ENCODE results near the gene CHMP3. TPM values are rescaled to one million over a fixed set of nuclear protein-coding genes. Genes with fewer than 3 reads are reported as not detected.

Gene CHMP3
- total and polyA plus RNA-seq, 4 donors = 49.4 to 127 (median 99.5) TPM

- 75 to 88% methylated on average over 6 of the region's 6 CpGs for WGBS, 2 donors
- no peak overlapping the region for H3K4me3 ChIP-seq
- no peak overlapping the region for H3K9ac ChIP-seq (ENCODE audit: insufficient read depth in 1 of 2, low read length in 2 of 2)
- H3K27me3 ChIP-seq (ENCODE audit: control insufficient read depth in 3 of 3, insufficient read depth in 3 of 3, low read length in 2 of 3) = no peaks in the 10 kb centered on the region
- DNase-seq (no peak), ATAC-seq (ENCODE audit: insufficient read depth, low FRiP score) (no peak)
- H3K36me3 ChIP-seq (ENCODE audit: control insufficient read depth in 4 of 4, insufficient read depth in 4 of 4, low read length in 4 of 4) = peaks cover 0 to 3% (median 0%) of the 10 kb centered on the region in 4 donors
- peaks cover 0 to 17% (median 7%) of the 10 kb centered on the region in 5 donors for H3K4me1 ChIP-seq (ENCODE audit: control insufficient read depth in 5 of 5, insufficient read depth in 5 of 5, low read length in 5 of 5)
- no peaks in the 10 kb centered on the region for H3K9me3 ChIP-seq (ENCODE audit: control insufficient read depth in 4 of 4, insufficient read depth in 3 of 4, low read length in 3 of 4)
- TF ChIP-seq, protein P1, sequence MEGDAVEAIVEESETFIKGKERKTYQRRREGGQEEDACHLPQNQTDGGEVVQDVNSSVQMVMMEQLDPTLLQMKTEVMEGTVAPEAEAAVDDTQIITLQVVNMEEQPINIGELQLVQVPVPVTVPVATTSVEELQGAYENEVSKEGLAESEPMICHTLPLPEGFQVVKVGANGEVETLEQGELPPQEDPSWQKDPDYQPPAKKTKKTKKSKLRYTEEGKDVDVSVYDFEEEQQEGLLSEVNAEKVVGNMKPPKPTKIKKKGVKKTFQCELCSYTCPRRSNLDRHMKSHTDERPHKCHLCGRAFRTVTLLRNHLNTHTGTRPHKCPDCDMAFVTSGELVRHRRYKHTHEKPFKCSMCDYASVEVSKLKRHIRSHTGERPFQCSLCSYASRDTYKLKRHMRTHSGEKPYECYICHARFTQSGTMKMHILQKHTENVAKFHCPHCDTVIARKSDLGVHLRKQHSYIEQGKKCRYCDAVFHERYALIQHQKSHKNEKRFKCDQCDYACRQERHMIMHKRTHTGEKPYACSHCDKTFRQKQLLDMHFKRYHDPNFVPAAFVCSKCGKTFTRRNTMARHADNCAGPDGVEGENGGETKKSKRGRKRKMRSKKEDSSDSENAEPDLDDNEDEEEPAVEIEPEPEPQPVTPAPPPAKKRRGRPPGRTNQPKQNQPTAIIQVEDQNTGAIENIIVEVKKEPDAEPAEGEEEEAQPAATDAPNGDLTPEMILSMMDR (IDR thresholded peaks at IDR 0.05; ENCODE audit: control extremely low read depth, extremely low read depth) = no peak
- H3K27ac ChIP-seq (ENCODE audit: low read depth in 1 of 2, low read length in 1 of 2) = no peak overlapping the region
These were observed 3.0 kb upstream of the CHMP3 start for GRCh38 chr2:86566158-86566820.

GRCh38 chr2:86563650-86564061 is 413 bp upstream of the CHMP3 start:
- ATAC-seq (ENCODE audit: insufficient read depth, low FRiP score) (no peak), DNase-seq (no peak)
- H3K27me3 ChIP-seq (ENCODE audit: control insufficient read depth in 3 of 3, insufficient read depth in 3 of 3, low read length in 2 of 3) = no peaks in the 10 kb centered on the region
- peak overlapping the region in 1 of 2 donors; percentile 99 for H3K27ac ChIP-seq (ENCODE audit: low read depth in 1 of 2, low read length in 1 of 2)
- WGBS, 2 donors = 74 to 80% methylated on average over 13 of the region's 13 CpGs
- peaks cover 2 to 18% (median 13%) of the 10 kb centered on the region in 5 donors for H3K4me1 ChIP-seq (ENCODE audit: control insufficient read depth in 5 of 5, insufficient read depth in 5 of 5, low read length in 5 of 5)
- H3K4me3 ChIP-seq = no peak overlapping the region
- peak overlapping the region in 1 of 2 donors; percentile 77 for H3K9ac ChIP-seq (ENCODE audit: insufficient read depth in 1 of 2, low read length in 2 of 2)
- H3K36me3 ChIP-seq (ENCODE audit: control insufficient read depth in 4 of 4, insufficient read depth in 4 of 4, low read length in 4 of 4) = peaks cover 0 to 3% (median 1%) of the 10 kb centered on the region in 4 donors
- TF ChIP-seq, protein P1 (IDR thresholded peaks at IDR 0.05; ENCODE audit: control extremely low read depth, extremely low read depth) = no peak
- no peaks in the 10 kb centered on the region for H3K9me3 ChIP-seq (ENCODE audit: control insufficient read depth in 4 of 4, insufficient read depth in 3 of 4, low read length in 3 of 4)

DNA sequence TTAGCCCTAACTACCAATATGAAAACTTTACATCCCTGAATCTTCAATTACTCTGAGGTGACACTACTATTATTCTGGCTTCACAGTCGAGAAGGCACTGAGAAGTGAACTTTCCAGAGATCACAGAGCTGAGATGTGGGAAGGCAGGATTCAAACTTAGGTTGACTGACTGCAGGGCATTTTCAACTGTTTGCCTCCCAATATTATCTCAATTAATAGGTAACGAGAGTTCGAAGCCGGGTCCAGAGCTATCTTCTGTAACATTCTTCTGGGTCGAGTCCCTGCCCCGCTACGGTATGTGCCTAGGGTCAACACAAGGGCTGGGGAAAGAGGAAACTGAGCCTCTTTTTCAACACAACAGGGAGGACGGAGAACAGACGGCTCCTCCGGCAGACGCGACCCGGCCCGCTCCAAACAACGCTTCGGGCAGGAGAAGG is 740 bp downstream of the CHMP3 start:
- Histone ChIP-seq H3K4me1 (ENCODE audit: control insufficient read depth in 5 of 5, insufficient read depth in 5 of 5, low read length in 5 of 5) (peaks cover 2 to 18% (median 13%) of the 10 kb centered on the region in 5 donors), H3K27me3 (ENCODE audit: control insufficient read depth in 3 of 3, insufficient read depth in 3 of 3, low read length in 2 of 3) (no peaks in the 10 kb centered on the region), H3K9me3 (ENCODE audit: control insufficient read depth in 4 of 4, insufficient read depth in 3 of 4, low read length in 3 of 4) (no peaks in the 10 kb centered on the region), H3K4me3 (peak overlapping the region; percentile 63), H3K27ac (ENCODE audit: low read depth in 1 of 2, low read length in 1 of 2) (peak overlapping the region; percentile 97 to 99), H3K9ac (ENCODE audit: insufficient read depth in 1 of 2, low read length in 2 of 2) (peak overlapping the region; percentile 96 to 99), H3K36me3 (ENCODE audit: control insufficient read depth in 4 of 4, insufficient read depth in 4 of 4, low read length in 4 of 4) (peaks cover 0 to 5% (median 1%) of the 10 kb centered on the region in 4 donors)
- DNase-seq (no peak), ATAC-seq (ENCODE audit: insufficient read depth, low FRiP score) (peak; percentile 42)
- WGBS, 2 donors = 0% methylated on average over 16 of the region's 16 CpGs
- TF ChIP-seq, protein P1 (IDR thresholded peaks at IDR 0.05; ENCODE audit: control extremely low read depth, extremely low read depth) = no peak
